Gastroesophageal sphincter (tissue), 4 donors: ENCODE data around the gene BMP2K. TPM values are rescaled to one million over a fixed set of nuclear protein-coding genes. Genes with fewer than 3 reads are reported as not detected.

ENCODE experiments used
- ATAC-seq: fragments of 150-250 bp; one replicate; pipeline ENCODE4 v1.9.1; 2016; ENCODE audit warnings: mild to moderate bottlenecking, moderate library complexity
- H3K27ac ChIP-seq, 4 donors: fragments of 200-600 bp; sonication (generic) in 3 of 4; 1 replicate in 3 of 4; 2 replicates in 1 of 4; pipeline ENCODE4 v1.5.1; 2016 to 2019
- H3K27me3 ChIP-seq: fragments of 200-600 bp; sonication (generic); one replicate; pipeline ENCODE4 v1.5.1; 2019
- H3K36me3 ChIP-seq, 2 donors: fragments of 200-600 bp; sonication (generic); one replicate each; pipeline ENCODE4 v1.5.1; 2019; ENCODE audit warnings: control low read depth in 1 of 2
- H3K4me1 ChIP-seq, 3 donors: fragments of 200-600 bp; sonication (generic); 1 replicate in 2 of 3; 2 replicates in 1 of 3; pipeline ENCODE4 v1.5.1; 2016 to 2019; ENCODE audit warnings: control low read depth in 2 of 3
- H3K4me3 ChIP-seq, 2 donors: fragments of 200-600 bp; sonication (generic); one replicate each; pipeline ENCODE4 v1.5.1; 2019; ENCODE audit warnings: mild to moderate bottlenecking in 1 of 2, moderate library complexity in 1 of 2
- H3K9me3 ChIP-seq, 3 donors: fragments of 200-600 bp; sonication (generic); one replicate each; pipeline ENCODE4 v1.5.1; 2017 to 2019; ENCODE audit warnings: control low read depth in 2 of 3
- CTCF ChIP-seq, 4 experiments: fragments of 200-600 bp in 2 of 4; fragments of 450-650 bp in 2 of 4; sonication (generic) in 1 of 4; IDR thresholded peaks; one replicate each; pipeline ENCODE4 v1.5.1; 2017 to 2019; ENCODE audit warnings: antibody characterized with exemption in 4 of 4, mild to moderate bottlenecking in 2 of 4, moderate library complexity in 2 of 4
- EP300 ChIP-seq: sonication (generic); formaldehyde crosslinking; IDR thresholded peaks from one replicate; pipeline ENCODE4 v1.6.1; 2017; ENCODE audit warnings: antibody characterized with exemption, mild to moderate bottlenecking
- POLR2A ChIP-seq, 2 donors: fragments of 450-650 bp; IDR thresholded peaks; one replicate each; pipeline ENCODE4 v1.6.1; 2017; ENCODE audit warnings: antibody characterized with exemption in 2 of 2, mild to moderate bottlenecking in 2 of 2, moderate library complexity in 1 of 2
- POLR2AphosphoS5 ChIP-seq: sonication (generic); formaldehyde crosslinking; IDR thresholded peaks from one replicate; pipeline ENCODE4 v1.6.1; 2017; ENCODE audit warnings: antibody characterized with exemption
- WGBS, 2 donors: methylation state at CpG; one replicate each; pipeline ENCODE4 v1.1.5; 2018; ENCODE audit warnings: low coverage in 1 of 2; 5-methylcytosine and 5-hydroxymethylcytosine counted together
- total RNA-seq, 4 donors: library from RNA; depleted of rRNA; stranded (reverse); fragments of >200 nt; gene quantifications; one replicate each; pipeline ENCODE4 v1.1.0, GENCODE V29; 2016

The BMP2K gene
- total RNA-seq, 4 donors from 2014 or later, result 44.6 to 70.5 (median 48.7) TPM

- WGBS, 2 donors, result 85 to 92% methylated on average over 2 to 3 of the region's 3 CpGs
- Histone ChIP-seq H3K4me3 (no peak overlapping the region), H3K4me1 (peaks cover 0 to 11% (median 0%) of the 10 kb centered on the region in 3 donors), H3K9me3 (no peaks in the 10 kb centered on the region), H3K36me3 (no peaks in the 10 kb centered on the region), H3K27me3 (no peaks in the 10 kb centered on the region), H3K27ac (peak overlapping the region in 1 of 4 donors; percentile 28)
- ATAC-seq, result no peak
- no peak for TF ChIP-seq POLR2A (IDR thresholded peaks at IDR 0.05)
- TF ChIP-seq POLR2AphosphoS5, result no peak
- TF ChIP-seq CTCF (IDR thresholded peaks at IDR 0.05), result no peak
- no peak for TF ChIP-seq EP300
Measured at GRCh38 chr4:78945651-78946179, 169.6 kb downstream of the BMP2K start.

GRCh38 chr4:78949735-78950134 lies 173.6 kb downstream of the BMP2K start:
- peaks cover 0 to 26% (median 0%) of the 10 kb centered on the region in 3 donors for H3K4me1 ChIP-seq
- no peak overlapping the region for H3K27ac ChIP-seq
- TF ChIP-seq CTCF (IDR thresholded peaks at IDR 0.05), result no peak
- no peaks in the 10 kb centered on the region for H3K27me3 ChIP-seq
- no peaks in the 10 kb centered on the region for H3K36me3 ChIP-seq
- 67 to 86% methylated on average over 1 of the region's 1 CpG for WGBS, 2 donors
- no peak for ATAC-seq
- H3K4me3 ChIP-seq, result no peak overlapping the region
- H3K9me3 ChIP-seq, result no peaks in the 10 kb centered on the region

- no peak overlapping the region for H3K4me3 ChIP-seq
- ATAC-seq, result peak; percentile 70
Measured at GRCh38 chr4:78951862-78952472, 175.8 kb downstream of the BMP2K start.

GRCh38 chr4:78953231-78953630 lies 177.1 kb downstream of the BMP2K start:
- Histone ChIP-seq H3K27ac (peak overlapping the region in 3 of 4 donors; percentile 7 to 67 (median 48)), H3K27me3 (no peaks in the 10 kb centered on the region), H3K4me3 (no peak overlapping the region), H3K9me3 (no peaks in the 10 kb centered on the region), H3K4me1 (peaks cover 0 to 23% (median 0%) of the 10 kb centered on the region in 3 donors), H3K36me3 (no peaks in the 10 kb centered on the region)
- 82 to 100% methylated on average over 1 to 5 of the region's 5 CpGs for WGBS, 2 donors
- ATAC-seq, result no peak
- TF ChIP-seq POLR2AphosphoS5 (no peak), CTCF (IDR thresholded peaks at IDR 0.05) (no peak), EP300 (no peak), POLR2A (IDR thresholded peaks at IDR 0.05) (no peak)

More at GRCh38 chr4:78951862-78952472, 175.8 kb downstream of the BMP2K start:
- no peaks in the 10 kb centered on the region for H3K9me3 ChIP-seq
- no peaks in the 10 kb centered on the region for H3K27me3 ChIP-seq
- TF ChIP-seq POLR2AphosphoS5, result no peak
- peak; percentile 69 to 91 (median 79) for TF ChIP-seq CTCF (IDR thresholded peaks at IDR 0.05)
- peaks cover 0 to 23% (median 0%) of the 10 kb centered on the region in 3 donors for H3K4me1 ChIP-seq
- WGBS, 2 donors, result 51 to 63% methylated on average over 3 of the region's 3 CpGs
- H3K36me3 ChIP-seq, result no peaks in the 10 kb centered on the region
- H3K27ac ChIP-seq, result peak overlapping the region in 2 of 4 donors; percentile 7 to 67
